Cortex of kidney (tissue), 1 donor: ENCODE measurements around the gene CUTA.

Experiments
- DNase-seq: peaks from one replicate; lab custom pipeline; 2025; lab: John Stamatoyannopoulos, UW

CUTA gene

GRCh38 chr6:33439956-33440648, 22.2 kb upstream of the CUTA start:
- DNase-seq: no peak

GRCh38 chr6:33438978-33439594, 21.2 kb upstream of the CUTA start:
- DNase-seq: no peak

- no peak for DNase-seq
These were observed 19.8 kb upstream of the CUTA start for GRCh38 chr6:33437666-33438065.

- DNase-seq: no peak
These were observed 17.1 kb upstream of the CUTA start for GRCh38 chr6:33434961-33435360.

- no peak for DNase-seq
These were observed 15.8 kb upstream of the CUTA start for GRCh38 chr6:33433544-33434191.

- no peak for DNase-seq
These were observed 15.2 kb upstream of the CUTA start for GRCh38 chr6:33433001-33433543.

- DNase-seq: no peak
These were observed 14.6 kb upstream of the CUTA start for GRCh38 chr6:33432546-33432945.

- no peak for DNase-seq
These were observed 14.1 kb upstream of the CUTA start for GRCh38 chr6:33431880-33432541.

- DNase-seq: no peak
These were observed 13.3 kb upstream of the CUTA start for GRCh38 chr6:33430991-33431879.

GRCh38 chr6:33430334-33430733, 12.4 kb upstream of the CUTA start:
- no peak for DNase-seq

GRCh38 chr6:33429750-33430052, 11.8 kb upstream of the CUTA start:
- no peak for DNase-seq

GRCh38 chr6:33428966-33429749, 11.3 kb upstream of the CUTA start:
- DNase-seq: no peak

GRCh38 chr6:33428224-33428965, 10.5 kb upstream of the CUTA start:
- DNase-seq: no peak

GRCh38 chr6:33427585-33428223, 9.8 kb upstream of the CUTA start:
- no peak for DNase-seq

GRCh38 chr6:33426590-33427511, 8.9 kb upstream of the CUTA start:
- DNase-seq: no peak

GRCh38 chr6:33425668-33426577, 8.0 kb upstream of the CUTA start:
- DNase-seq: peak; percentile 44

- DNase-seq: no peak
These were observed 7.2 kb upstream of the CUTA start for GRCh38 chr6:33424855-33425667.
